Activated T-cell treated with anti-CD3 and anti-CD28 coated beads for 4 hours (primary cell): Measurements from ENCODE around the gene UCP2.
"Not testable (repeated sequence)": the region's sequence is repeated elsewhere in the genome, so short reads cannot be mapped to it uniquely, and the experiment has no call there.

Experiments used
- DNase-seq: peaks from one replicate; pipeline ENCODE4 v3.0.0-alpha.2; 2020

The UCP2 gene

DNA sequence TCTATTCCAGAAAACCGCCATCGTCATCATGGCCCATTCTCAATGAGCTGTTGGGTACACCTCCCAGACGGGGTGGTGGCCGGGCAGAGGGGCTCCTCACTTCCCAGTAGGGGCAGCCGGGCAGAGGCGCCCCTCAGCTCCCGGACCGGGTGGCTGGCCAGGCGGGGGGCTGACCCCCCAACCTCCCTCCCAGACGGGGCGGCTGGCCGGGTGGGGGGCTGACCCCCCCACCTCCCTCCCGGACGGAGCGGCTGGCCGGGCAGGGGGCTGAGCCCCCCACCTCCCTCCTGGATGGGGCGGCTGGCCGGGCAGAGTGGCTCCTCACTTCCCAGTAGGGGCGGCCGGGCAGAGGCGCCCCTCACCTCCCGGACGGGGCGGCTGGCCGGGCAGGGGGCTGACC, 46.6 kb downstream of the UCP2 start:
- not testable (repeated sequence) for DNase-seq

DNA sequence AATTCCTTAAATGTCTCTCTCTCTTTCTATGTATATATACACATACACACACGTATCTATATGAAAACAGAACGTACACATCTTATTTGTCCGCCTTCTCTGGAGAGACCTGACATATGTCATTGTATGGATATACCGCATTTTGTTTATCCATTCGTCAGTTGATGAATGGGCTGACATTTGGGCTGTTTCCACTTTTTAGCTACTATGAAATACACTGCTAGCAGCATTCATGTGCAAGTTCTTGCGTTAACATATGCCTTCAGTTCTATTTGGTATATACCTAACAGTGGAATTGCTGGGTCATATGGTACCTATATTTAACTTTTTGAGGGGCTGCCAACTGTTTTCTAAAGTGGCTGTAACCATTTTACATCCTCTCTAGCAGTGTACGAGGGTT, 49.9 kb downstream of the UCP2 start:
- DNase-seq, result no peak

DNA sequence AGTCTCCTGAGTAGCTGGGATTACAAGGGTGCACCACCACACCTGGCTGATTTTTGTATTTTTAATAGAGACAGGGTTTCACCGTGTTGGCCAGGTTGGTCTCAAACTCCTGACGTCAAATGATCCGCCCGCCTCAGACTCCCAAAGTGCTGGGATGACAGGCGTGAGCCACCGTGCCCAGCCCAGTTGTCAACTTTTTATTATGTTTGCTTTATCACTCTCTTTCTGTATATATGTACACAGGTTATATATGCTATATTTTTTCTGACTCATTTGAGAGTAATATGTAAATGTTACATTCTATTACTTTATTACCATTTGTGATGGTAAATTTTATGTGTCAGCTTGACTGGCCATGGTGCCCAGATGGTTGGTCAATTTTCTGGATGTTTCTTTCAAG, 50.7 kb downstream of the UCP2 start:
- DNase-seq, result no peak

DNA sequence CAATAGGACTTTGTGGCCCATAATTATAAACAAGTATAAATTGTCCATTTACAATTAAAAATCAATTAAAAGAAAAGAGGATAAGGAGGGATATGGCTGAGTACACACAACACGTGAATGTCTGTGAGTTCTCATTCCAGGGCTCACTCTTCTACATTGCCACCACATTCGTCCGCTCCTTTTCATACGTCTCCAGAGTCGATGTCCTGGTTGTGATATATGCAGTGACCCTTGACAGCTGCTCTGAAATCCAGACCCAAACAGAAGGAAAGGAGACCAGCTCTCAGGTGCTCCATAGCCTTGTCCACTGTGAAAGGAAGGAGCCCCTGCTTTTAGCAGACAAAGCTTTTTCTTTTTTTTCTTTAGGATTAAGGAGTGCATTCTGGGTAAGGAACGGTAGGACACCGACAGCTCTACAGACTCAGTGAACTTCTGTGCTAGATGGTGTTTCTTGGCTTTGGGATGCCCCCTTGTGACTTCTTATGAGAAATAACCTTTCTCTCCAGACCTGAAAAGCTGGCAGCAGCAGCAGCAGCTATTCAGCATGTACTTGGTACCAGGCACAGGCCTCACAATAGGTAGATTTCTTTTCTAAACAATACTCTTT, 51.5 kb downstream of the UCP2 start:
- DNase-seq, result no peak

- no peak for DNase-seq
These were observed 53.3 kb downstream of the UCP2 start for GRCh38 chr11:73929388-73929787.
